HCT116 (cell line): Measurements from ENCODE around the gene NLGN2.

ENCODE experiments used
- CTCF ChIP-seq, 3 experiments: fragments of 200-600 bp in 1 of 3; sonication (generic) in 1 of 3; IDR thresholded peaks in 2 of 3; conservative IDR thresholded peaks in 1 of 3; 2 replicates each; pipeline ENCODE4 v1.5.1; 2012 to 2017; ENCODE audit warnings: low read depth in 2 of 3, low read length in 2 of 3, antibody characterized with exemption in 1 of 3, borderline replicate concordance in 1 of 3, control low read depth in 1 of 3, mild to moderate bottlenecking in 1 of 3, mixed read lengths in 1 of 3, mixed run types in 1 of 3, moderate library complexity in 1 of 3; ENCODE audit not compliant: insufficient read depth in 1 of 3
- POLR2A ChIP-seq: IDR thresholded peaks from 2 replicates; pipeline ENCODE4 v1.7.0; 2011; ENCODE audit warnings: borderline replicate concordance; ENCODE audit not compliant: insufficient read depth, insufficient read length; ENCODE audit errors: extremely low read depth
- YY1 ChIP-seq: IDR thresholded peaks from 2 replicates; pipeline ENCODE4 v1.6.1; 2011; ENCODE audit warnings: low read length, low read depth, moderate library complexity, mild to moderate bottlenecking; ENCODE audit not compliant: insufficient replicate concordance; ENCODE audit errors: extremely low read depth
- ZFX ChIP-seq: fragments of 450-650 bp; IDR thresholded peaks from 2 replicates; pipeline ENCODE4 v1.6.1; 2017
- TF ChIP-seq, protein P1 (sequence below): IDR thresholded peaks from 2 replicates; pipeline ENCODE4 v1.6.1; 2012; ENCODE audit warnings: low read depth
- TF ChIP-seq, protein P2 (sequence below): IDR thresholded peaks from 2 replicates; pipeline ENCODE4 v1.6.1; 2012

DNA sequence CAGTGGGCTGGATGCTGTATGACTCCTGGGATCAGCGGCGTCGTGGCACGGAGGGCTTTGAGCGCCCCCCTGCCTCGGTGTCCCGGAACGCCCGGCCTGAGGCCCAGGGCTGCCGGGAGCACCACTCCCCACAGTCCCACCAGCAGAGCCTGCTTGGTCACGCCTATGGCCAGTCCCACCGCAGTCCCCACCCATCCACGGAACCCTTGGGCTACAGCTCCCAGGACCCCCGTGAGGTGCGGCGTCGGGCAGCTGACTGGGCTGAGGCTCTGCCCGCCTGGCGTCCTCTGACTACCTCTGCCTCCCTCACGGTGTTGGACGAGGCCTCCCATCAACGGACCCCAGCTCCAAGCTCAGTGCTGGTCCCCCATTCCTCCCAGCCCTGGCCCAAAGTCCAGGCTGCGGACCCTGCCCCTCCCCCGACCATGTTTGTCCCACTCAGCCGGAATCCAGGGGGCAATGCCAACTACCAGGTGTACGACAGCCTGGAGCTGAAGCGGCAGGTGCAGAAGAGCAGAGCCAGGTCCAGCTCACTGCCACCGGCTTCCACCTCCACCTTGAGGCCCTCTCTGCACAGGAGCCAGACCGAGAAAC lies 19.3 kb downstream of the NLGN2 start:
- no peak for TF ChIP-seq ZFX
- no peak for TF ChIP-seq CTCF (IDR thresholded peaks at IDR 0.05 in 2 of 3, conservative IDR thresholded peaks at IDR 0.05 in 1 of 3; ENCODE audit: borderline replicate concordance in 1 of 3, insufficient read depth in 1 of 3, low read depth in 2 of 3, low read length in 2 of 3)
- TF ChIP-seq, protein P1, sequence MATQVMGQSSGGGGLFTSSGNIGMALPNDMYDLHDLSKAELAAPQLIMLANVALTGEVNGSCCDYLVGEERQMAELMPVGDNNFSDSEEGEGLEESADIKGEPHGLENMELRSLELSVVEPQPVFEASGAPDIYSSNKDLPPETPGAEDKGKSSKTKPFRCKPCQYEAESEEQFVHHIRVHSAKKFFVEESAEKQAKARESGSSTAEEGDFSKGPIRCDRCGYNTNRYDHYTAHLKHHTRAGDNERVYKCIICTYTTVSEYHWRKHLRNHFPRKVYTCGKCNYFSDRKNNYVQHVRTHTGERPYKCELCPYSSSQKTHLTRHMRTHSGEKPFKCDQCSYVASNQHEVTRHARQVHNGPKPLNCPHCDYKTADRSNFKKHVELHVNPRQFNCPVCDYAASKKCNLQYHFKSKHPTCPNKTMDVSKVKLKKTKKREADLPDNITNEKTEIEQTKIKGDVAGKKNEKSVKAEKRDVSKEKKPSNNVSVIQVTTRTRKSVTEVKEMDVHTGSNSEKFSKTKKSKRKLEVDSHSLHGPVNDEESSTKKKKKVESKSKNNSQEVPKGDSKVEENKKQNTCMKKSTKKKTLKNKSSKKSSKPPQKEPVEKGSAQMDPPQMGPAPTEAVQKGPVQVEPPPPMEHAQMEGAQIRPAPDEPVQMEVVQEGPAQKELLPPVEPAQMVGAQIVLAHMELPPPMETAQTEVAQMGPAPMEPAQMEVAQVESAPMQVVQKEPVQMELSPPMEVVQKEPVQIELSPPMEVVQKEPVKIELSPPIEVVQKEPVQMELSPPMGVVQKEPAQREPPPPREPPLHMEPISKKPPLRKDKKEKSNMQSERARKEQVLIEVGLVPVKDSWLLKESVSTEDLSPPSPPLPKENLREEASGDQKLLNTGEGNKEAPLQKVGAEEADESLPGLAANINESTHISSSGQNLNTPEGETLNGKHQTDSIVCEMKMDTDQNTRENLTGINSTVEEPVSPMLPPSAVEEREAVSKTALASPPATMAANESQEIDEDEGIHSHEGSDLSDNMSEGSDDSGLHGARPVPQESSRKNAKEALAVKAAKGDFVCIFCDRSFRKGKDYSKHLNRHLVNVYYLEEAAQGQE = no peak
- TF ChIP-seq POLR2A = no peak
- TF ChIP-seq, protein P2, sequence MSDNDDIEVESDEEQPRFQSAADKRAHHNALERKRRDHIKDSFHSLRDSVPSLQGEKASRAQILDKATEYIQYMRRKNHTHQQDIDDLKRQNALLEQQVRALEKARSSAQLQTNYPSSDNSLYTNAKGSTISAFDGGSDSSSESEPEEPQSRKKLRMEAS = no peak
- TF ChIP-seq YY1 = no peak
